Measurements from ENCODE around the gene AFAP1L2.
"Not testable (repeated sequence)": the region's sequence is repeated elsewhere in the genome, so short reads cannot be mapped to it uniquely, and the experiment has no call there.

AFAP1L2 gene

DNA sequence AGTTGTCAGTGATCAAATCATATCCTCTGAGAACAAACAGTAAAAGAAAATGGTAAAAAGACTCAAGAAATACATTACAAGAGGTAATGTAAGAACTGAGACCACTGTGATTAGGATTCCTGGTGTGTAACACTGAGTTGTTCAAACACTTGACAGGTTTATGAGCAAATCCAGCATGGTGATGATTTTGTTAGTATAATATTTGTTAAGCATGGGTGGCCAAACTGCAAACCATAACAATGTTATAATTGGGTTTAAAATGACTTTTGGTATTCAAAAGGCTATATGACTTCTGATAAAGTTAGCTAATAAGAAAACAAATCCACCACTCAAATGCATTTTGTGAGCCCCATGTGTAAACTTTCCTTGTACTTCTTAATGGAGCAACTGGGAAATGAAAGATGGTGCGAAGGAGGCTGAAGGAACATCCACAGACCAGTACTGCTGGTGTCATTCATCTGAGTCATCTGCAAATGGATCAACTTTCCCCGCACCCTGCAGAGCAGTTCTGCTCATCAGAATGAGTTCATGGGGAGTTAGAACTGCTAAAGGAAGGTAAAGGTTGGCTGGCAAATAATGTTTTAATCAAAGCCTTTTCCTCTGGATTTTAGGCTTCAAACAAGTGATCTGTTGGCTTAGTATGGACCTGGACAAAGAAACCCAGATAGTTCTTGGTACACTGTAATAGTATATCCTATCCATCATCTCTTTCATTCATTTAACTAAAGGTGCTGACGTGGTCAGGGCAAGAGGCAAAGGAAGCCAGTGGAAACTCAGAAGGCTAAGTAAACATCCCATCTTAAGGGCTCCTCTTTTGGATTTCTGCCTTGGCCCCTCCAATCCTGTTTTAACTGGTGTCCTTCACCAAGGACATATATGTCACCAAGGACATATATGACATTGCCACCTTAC, 45.0 kb downstream of the AFAP1L2 start:
- no peak for DNase-seq (ENCODE audit: low spot score)

DNA sequence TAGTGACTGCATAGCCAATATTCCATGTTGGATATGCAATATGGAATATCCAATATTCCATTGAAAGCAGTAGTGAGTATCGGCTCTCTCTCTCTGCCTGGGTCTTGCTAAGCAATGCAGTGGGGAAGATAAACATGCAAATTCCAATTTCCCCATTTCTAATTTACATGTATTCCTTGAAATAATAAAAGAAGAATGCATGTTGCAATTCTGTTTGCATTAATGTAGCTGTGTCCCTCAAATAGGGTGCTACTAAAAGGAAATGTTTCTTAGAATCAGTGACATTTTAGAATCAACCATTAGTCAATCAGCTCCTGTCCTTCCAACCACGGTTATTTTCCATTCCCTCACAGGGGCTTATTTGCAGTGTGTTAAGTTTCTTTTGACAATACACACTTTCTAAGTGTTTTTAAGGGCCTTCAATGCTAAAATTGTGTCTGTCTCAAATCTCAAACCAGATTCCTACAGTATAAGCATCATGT, 46.7 kb downstream of the AFAP1L2 start:
- no peak for DNase-seq (ENCODE audit: low spot score)

DNA sequence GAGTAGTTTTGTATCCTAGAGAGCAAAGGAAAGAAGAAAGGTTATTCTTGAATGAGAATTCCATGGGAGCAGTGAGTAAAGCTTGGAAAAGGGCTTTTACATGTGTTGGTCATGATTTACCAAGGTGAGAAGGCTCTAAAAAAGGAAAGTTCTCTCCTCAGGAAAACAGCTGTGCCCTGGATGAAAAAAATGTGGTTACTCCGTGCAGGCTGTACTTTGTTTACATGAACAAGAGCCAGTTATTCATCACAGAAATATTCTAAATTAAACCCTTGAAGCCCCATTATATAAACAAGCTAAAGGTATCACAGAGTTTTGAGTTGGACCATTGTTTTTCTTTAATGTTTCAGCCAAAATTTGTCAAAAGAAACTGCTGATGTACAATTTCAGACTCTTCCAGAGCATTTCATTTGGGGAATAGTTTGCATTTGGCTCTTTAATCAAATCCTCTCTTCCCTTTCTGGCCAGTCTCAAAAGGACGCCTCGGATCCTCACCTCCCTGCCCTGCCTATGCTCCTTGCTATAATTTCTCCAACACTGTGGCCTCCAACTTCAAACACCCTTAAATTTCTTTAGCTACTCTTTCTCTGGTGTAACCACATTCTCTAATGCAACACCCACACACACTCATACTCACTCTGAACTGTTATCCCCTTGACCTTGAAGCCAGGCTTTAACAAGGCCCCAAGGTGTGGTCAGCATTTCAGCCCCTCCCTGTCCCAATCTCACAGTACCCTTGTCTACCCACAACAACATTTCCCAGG, 47.4 kb downstream of the AFAP1L2 start:
- no peak for DNase-seq (ENCODE audit: low spot score)

DNA sequence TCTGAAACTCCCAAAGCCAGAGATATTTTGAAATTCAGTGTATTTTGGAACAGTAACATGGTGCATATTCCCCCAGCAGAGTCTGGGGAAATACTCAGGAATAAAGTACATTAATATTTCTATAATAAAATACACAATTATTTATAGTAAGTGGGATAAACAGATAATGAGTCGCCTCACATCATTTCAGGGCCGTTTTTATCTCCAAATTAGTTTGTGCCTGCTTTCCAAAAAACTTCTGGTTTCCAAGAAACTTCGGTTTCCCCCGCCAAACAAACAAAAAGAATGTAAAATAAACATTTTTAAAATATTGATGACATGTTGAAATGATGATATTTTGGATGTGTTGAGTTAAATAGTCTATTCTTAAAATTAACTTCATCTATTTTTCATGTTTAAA, 48.2 kb downstream of the AFAP1L2 start:
- no peak for DNase-seq (ENCODE audit: low spot score)

DNA sequence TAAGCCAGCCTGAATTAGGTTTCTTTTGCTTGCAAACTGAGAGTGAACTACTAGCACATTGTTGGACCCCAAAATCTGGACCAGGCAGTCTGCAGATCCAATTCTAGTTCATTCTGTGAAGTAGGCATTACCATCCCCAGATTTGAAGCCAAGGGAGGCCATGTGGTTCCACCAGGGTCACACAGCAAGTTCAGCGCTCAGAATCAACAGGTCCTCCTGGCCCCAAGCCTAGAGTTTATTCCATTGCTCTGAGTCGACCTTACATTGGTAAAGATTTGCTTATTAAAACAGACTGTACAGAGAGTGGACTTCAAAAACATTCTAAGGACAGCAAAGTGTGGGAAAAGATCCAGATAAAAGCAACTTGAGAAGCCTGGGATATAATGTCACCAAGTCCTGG, 50.9 kb downstream of the AFAP1L2 start:
- no peak for DNase-seq (ENCODE audit: low spot score)

DNA sequence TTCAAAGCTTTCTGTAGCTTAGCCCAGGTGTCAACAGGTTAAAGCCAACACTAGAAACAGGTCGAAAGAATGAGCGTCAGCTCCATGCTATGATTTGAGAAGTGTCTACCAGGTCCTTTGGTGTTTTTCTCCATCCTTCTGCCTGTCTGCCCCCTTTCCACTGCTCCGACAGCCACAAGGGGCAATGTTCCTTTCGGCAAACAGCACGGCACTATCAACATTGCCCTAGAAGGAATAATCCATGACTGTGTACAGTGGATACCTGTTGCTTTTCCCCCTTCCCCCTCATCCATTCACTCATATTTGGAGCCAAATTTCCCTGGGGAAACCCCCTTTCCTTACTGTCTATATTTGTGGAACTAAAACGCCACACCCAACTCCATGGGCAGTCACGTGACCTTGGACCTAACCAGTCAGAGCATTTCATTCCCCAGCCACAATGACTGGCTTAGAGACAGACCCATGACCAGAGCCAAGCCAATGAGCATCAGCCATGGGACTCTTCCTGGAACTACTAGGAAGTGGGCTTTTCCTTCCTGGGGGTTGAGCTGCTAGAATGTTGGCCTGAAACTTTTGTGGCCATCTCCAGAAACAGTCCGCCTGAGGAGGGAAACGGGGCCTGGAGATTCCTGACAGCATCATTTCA, 51.5 kb downstream of the AFAP1L2 start:
- DNase-seq (ENCODE audit: low spot score): no peak

DNA sequence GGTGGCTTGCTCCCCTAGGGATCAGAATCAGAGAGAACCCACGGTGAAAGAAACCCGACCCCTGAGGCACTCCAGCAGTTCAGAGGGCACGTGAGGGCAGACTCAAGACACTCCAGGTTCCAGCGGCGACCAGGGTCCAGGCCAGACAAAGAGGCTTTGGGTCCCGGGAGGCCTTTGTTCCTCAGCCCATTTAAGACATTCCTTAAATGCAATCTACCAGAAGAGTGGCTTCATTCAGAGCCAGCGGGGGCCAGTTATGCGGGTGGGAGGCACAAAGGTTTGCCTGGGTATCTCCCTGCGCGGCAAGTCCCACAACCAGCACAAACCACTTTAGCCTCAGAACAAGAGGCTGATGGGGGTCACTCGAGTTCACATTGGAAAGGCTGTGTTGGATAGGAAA, 53.6 kb downstream of the AFAP1L2 start:
- no peak for DNase-seq (ENCODE audit: low spot score)

DNA sequence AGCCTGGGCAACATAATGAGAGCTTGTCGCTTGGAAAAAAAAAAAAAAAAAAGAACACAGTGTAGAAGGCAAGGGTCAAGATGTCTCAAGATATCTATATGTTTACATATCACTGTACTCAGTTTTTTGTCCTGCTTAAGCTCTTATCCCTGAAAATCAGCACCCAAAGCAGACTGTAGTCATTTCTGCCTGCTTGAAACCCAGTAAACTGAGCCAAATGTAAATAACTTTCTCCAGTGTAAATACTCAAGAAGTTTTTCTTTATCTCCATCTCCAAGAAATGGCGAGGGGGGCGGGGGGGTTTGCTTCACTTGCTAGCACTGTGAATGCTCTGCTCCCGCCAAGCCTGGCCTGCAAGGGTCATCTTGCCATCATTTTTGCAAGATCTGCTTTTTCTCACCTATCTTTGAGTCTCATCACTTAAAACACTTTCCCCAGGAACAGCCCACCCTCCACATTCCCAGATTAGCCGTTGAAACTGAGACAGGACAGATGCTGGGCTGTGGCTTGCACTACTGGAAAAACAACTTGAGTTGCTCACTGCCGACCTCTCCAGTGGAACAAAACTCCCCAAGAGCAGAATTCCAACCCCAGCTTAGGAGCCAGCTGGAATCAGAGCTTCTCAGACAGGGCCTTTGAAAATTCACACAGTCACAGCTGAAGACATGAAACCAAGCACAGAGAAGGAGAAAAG, 54.6 kb downstream of the AFAP1L2 start:
- no peak for DNase-seq (ENCODE audit: low spot score)

DNA sequence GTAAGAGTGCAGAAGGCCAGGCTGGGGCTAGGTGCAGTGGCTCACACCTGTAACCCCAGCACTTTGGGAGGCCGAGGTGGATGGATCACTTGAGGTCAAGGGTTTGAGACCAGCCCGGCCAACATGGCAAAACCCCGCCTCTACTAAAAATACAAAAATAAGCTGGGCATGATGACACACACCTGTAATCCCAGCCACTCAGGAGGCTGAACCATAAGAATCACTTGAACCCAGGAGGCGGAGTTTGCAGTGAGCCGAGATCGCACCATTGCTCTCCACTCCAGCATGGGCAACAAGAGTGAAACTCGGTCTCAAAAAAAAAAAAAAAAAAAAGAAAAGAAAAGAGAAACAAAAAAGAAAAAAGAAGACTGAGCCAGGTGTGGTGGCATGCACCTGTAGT, 55.2 kb downstream of the AFAP1L2 start:
- DNase-seq (ENCODE audit: low spot score): not testable (repeated sequence)

DNA sequence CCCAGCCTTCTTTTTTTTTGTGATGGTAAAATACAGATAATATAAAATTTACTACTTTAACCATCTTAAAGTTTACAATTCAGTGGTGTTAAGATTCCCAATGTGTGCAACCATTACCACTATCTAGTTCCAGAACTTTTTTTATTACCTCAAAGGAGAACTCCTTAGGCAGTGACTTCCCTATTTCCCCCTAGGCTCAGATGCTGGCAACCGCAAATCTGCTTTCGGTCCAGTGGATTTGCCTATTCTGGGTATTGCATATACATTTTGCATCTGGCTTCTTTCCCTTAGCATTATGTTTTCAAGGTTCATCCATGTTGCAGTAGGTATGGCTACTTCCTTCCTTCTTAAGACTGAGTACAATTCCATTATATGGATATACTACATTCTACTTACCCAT, 56.5 kb downstream of the AFAP1L2 start:
- no peak for DNase-seq (ENCODE audit: low spot score)

DNA sequence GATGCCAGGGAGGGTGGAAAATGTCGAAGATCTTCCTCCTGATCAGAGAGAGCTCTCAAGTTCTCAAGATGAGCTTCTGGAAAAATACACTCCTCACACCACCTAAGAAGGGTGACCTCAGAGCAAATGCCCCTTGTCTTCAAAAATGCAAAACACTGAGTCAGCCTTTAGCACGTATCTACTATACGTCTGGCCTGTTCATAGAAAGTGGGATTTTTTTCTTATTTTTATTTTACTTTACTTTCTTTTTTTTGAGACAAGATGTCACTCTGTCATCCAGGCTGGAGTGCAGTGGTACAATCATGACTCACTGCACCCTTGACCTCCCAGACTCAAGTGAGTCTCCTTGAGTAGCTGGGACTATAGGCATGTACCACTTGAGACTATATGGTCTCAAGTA, 57.1 kb downstream of the AFAP1L2 start:
- DNase-seq (ENCODE audit: low spot score): no peak

DNA sequence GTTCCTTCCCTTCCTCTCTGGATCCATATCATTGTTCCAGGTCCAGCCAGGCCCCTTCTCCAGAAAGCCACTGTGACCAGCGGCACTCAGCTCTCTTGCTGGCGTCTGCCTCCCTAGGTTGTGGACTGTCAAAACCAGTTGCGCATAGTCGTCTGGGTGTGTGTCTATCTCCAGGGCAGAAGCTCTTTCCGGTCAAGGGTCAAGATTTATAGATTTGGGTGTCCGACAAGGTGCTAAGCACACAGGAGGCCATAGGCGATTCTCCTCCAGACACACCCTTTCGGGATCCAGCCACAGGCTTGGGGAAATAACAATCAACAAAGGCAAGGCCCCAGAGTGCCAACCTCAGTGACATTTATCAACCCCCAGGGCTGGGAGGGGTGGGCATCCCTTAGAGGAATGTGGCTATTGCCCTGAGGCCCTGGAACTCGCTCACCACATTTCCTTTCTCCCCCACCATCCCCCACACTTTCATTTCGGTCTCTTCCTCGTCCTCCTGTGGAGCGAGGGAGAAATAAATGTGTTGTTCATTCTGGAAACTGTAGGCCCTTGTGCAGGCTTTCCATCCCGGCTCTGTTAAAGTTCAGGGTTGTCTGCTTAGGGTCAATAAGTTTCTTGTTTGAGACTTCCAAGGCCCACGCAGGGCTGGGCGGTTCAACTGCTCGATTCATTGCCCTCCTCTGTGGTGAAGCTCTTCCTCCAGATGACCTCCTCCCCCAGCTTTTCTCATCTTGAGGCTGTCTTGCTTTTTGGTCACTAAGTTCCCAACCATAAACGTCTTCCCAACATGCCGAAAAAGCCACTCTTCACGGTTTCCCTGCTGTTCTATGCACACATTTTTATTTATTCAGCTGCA, 57.9 kb downstream of the AFAP1L2 start:
- no peak for DNase-seq (ENCODE audit: low spot score)

DNA sequence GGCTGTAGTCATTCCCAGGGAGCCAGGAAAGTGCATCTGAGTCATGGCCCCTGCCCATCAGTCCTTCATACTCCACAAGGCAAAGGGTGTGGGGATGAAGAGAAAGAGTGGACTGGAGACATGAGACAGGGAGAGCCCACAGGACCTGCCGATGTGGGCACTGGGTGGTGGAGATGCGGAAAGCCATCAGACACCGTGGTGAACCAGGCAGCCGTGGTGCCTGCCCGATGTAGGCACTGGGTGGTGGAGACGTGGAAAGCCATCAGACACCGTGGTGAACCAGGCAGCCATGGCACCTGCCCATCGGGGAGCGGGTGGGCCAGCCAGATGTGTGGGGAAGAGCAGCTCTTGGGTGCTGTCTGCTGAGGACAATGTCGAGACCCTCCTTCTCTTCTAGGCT, 58.6 kb downstream of the AFAP1L2 start:
- no peak for DNase-seq (ENCODE audit: low spot score)

DNA sequence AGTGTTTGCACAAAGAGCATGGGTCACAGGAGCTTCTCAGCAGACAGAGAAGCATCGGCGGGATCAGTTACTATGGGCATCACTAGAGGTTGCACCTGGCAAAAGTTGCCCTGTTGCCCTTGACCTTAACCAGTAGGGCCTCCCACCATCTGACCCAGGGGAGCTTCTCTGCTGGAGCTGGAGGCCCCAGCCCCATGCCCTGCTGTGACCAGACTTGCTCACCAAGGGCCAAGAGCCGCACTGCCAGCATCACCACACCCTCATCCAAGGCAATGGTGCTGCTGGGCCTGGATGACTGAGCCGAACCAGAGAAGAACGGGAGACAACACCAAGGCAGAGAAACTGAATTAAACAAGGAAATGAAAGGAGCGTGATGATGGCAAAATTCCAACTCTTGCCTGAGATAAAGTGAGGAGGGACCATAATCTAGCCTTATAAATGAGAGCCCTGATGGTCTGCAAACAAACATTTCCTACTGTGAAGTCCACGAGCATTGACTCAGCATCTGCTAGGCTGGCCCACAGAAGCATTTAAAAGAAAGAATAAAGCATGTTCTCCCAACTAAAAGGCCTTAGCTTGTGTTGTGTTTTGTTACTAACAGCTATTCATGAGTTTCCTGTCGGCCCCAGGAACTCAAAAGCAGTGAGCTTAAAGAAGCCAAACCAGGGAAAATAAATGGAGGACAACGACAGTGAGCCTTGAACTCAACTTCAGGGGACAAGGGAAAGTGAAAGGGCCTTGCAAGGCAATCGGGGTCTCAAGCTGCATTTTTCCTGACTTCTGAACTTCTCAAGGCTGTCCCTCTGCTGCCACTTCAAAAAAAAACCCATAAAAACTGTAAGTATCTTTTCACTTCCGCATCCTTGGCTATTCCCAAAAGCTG, 60.4 kb downstream of the AFAP1L2 start:
- DNase-seq (ENCODE audit: low spot score): no peak

DNA sequence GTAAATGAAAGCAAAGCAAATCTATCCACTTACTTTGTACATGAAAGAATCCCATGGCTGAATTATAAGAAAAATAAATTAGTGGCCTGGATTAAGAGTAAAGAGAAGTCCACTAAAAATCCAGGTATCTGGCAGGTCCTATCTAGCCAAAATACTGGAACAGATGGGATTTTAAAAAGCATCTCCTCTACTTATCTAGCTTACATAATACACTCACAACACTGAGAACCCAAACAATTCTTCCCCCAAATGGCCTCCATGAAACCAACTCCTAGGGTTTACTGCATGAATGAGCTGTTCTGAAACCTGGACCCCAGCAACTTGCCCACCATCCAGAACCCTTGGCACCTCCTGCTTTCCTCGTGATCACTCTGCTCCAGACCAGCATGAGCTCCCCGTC, 61.3 kb downstream of the AFAP1L2 start:
- DNase-seq (ENCODE audit: low spot score): no peak

DNA sequence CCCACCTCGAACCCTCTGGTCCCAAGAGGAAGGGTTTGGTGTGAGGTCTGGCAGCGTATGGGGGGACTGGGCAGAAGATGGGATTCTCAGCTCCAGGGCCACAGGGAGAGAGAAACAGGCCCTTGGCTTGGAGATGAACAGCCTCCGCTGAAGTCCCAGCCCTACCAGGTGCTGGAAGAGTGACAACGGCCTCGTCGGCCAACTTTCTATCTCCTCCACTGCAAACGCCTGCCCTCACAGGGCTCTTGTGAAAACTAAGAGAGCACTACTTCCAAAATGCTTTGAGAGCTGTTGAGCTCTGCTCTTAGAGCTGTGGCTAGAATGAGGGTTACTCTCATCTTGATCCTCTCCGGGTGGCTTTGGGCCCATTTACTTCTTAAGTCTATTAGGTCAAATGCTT, 63.5 kb downstream of the AFAP1L2 start:
- DNase-seq (ENCODE audit: low spot score): no peak

DNA sequence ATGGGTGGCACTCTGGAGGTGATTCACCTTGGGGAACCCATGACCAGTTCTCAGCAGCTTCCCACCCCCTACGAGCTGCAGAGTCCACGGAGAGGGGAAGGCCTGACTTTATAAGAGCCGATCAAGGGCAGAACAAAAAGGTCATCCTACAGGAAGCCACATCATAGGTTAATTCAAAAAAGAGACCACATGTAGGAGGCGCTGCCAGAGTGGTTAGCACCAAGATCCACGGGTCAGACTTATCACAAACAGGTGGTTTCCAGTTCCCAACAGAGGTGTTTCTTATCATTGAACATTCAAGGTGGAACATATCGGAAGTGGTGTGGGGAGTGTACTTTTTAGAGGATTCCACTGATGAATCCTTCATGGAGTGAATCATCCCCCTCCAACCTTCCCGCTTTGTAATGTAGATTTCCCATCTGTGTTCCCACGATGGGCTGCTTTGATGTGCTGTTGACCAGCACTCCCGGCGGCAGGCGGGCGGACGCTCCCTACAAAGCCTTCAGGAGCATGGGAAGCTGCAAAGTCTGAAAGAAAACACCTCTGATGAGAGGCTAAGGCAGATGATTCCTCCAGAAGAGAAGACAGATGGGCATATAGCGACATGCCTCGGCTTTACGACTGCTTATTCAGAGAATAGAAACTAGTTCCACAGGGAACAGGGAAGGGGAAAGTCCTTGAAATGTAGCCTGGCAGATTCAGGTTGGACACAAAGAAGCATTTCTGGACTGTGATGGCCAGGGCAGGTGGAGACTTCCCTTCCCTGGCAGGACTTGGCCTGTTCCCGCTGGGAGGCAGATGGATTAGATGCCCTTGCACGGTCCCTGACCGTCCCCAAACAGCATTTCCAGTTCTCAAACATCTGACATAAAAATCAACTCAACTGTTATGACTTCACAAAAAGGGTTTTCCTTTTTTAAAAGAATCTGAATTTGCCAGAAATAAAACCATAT, 66.5 kb downstream of the AFAP1L2 start:
- DNase-seq (ENCODE audit: low spot score): no peak

DNA sequence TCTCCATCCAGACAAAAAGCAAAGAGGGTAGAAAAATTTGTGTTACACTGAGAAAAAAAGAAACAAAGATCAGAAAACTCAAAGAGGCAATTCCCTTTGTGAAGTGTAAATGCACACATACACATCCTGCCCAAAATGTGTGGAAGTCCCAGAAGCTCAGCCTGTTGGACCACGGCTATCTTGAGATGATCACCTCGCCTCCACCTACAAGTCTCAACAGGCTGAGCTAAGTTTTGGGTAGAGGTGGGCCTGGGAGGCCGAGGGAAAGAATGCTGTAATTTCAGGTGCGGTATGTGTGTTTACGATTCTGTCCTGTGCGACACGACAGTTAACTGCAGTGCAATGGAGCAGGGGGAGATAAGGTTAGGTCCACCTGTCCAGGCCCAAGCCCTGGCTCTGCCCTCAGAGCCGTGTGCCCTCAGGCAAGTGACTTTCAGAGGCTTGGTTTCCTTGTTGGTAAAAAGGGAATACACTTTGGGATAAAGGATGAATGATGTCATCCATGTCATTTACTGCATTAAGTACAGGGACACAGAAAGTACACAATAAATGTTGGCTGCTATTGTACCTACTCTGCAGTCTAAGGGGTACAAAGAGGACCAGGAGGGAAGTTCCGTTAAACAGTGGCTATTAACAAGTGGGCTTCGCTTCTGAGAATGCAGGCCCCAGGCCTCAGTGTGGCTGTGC, 67.3 kb downstream of the AFAP1L2 start:
- DNase-seq (ENCODE audit: low spot score): no peak
